Measurements from ENCODE around the gene DLX6.

Gene DLX6

DNA sequence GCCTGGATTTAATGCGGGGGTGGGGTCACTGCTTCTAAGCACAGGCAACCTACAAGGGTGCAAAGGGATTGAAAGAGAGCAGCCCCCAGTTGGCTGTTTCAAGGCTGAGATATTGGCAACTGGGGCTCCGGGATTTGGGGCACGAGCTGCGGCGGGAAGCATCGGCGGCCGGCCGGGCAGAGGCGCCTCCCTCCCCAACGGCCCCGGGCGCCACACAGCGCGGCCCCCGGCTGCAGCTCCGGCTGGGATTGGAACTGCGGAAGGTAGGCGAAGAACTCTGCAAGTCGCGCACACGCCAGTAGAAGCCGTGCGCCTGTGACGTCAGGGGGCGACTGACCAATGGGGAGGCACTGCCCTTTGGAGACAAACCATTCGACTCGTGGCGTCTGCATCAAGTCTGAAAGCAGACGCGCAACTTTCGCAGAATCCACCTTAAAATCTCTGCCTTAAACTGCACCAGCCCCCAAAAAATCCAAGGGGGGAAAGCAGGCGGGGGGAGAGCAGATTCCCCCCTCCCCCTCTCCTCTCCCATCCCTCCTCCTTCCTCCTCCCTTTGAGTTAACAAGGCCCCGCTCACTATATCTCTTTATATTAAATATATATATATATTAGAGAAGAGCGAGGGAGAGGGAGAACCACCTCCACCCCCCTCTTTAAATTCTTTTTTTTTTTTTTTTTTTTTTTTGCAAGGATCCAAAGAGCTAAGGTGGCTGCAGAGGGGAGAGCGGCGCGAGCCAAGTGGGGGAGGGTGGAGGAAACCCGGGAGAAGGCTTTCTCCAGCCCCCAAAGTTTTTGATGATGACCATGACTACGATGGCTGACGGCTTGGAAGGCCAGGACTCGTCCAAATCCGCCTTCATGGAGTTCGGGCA is at the start of gene DLX6:
TSS of gene DLX6 (plus strand) at position 371 of the 872 bp plus-strand sequence. CDS start at position 796, 425 bp downstream.
- DNase-seq = peak; percentile 20

- no peak for DNase-seq
Measured at GRCh38 chr7:96959135-96959534, 46.2 kb upstream of the DLX6 start.

- DNase-seq = peak; percentile 50
Measured at GRCh38 chr7:96962221-96962885, 43.0 kb upstream of the DLX6 start.

DNA sequence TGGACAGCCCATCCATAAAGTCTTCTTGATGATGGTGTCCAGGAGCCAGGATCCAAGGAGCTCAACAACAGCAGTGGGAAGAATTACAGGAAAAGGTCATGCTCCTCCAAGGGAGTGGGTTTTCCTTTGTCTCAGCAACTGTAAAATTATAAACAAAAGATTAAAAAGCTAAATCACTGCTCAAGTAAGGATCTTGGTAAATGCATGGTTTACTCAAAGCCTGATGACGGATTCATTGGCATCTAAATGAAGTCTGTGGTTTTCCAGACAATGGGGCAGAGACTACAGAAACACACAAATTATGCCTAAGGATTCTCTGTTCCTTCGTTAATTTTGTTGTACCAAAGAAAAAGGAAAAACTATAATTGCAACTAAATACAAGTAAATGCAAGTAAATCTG is 36.4 kb upstream of the DLX6 start:
- no peak for DNase-seq

DNA sequence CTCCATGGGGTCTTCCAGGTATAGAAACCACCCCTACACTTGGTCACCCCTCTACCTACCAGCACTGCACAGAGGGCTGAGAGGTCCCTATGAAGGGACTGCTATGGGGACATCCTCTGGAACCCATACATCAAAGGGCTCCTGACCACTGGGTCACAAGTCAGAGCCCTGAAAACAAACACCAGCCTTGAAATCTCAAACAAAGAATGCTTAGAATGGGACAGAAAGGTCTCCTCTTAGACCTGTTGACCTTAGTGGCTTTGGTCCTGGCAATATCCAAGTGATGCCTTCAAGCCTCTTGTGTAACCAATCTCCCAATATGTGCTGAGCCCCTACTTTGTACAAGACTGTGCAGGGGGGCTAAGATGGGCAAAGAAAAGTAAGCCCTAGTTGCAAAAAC is 34.6 kb upstream of the DLX6 start:
- no peak for DNase-seq

DNA sequence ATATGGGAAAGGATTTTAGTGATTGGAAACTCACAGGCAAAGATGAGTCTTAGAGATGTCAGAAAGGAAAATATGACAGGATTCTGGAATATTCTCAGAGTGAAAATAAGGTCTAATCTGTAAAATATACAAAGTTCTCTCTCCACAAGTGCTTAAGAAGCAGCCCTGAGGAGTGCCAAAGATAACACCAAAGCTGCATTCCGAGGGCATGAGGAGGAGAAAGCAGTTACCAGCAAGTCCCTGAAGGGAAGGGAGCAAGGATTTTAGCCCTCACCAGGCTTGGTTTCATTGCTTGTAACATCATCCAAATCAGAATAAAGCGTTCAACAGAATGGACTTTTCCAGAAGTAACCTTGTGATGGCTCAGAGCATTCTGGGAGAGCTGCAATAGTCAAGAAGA is 31.4 kb upstream of the DLX6 start:
- peak; percentile 45 for DNase-seq

- no peak for DNase-seq
Measured at GRCh38 chr7:96976106-96976505, 29.2 kb upstream of the DLX6 start.

DNA sequence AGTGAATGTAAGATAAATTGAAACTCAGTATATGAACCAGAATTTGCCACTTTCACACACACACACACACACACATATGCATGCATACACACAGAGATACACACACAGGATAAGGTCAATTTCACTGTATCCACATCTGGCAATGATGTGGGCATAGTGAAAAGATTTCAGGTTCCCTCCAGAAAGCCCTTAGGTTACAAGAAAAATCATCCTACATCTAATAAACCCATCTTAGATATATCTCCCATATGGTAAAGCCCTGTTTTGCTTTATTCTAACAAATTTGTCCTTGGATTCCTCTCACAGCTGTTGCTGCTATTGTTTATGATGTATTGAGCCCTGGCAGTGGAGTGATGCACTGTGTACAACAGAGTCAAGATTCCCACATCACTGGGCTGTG is 27.9 kb upstream of the DLX6 start:
- no peak for DNase-seq

DNA sequence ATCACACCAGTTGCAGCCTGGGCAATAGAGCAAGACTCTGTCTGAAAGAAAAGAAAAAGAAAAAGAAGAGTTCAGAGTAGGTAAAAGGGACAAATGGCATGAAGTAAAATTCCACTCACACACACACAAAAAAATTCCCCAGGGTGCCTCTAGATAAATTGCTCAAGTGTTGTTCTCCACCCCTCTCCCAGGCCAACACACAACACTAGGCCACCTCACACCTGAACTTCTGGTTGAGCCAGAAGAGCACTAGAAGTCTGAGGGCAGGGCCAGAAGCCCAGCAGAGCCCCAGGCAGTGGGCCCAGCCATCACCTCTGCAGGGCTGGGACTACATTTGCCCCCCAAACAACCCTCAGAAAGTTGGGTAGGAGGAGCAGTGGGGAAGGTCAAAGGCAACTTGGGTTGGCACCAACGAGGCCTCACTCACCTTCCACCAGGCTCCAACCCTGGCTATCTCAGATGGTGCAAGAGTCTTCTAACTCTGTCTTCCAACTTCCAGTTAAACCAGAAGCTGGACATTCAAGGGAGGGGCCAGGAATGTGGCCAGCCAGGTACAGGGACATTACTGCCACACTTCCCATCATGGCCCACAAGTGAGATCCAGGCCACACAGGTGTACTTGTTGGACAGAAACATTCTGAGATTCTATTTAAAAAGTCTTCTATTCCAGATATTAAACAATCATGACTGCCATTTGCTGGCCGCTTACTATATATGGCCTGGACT is 25.6 kb upstream of the DLX6 start:
- no peak for DNase-seq

GRCh38 chr7:96982586-96982985 is 22.8 kb upstream of the DLX6 start:
- no peak for DNase-seq

- DNase-seq = no peak
Measured at GRCh38 chr7:96985992-96986391, 19.4 kb upstream of the DLX6 start.

GRCh38 chr7:96986901-96987300 is 18.5 kb upstream of the DLX6 start:
- DNase-seq = no peak

- DNase-seq = no peak
Measured at GRCh38 chr7:96987719-96988118, 17.6 kb upstream of the DLX6 start.

DNA sequence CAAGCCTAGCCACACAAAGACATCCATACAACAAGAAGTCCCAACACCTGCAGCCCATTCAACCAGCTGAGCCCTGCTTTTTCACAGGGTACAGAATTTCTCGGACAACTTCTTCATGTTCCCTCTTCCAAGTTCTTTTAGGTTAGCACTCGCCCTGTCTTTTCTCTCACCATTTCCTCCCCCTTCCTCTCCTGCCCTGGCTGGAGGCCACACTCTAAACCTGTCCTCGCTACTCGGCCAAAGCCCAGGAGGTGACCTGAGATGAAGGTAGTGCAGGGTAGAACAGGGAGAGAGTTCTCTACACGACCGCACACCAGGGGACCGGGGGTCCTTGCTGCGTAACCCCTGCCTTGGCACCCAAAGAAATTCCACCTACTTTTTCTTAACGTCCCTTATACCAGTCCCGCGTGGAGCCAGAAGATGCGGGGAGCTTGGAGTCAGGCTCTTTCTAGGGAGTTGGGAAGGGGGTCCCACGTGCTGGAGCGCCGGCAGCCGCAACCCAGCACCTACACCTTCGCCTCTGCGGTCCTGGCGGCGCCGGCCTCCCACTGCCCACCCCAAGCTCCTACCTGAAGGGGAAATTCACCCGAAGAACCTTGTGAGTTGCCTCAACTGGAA is 16.0 kb upstream of the DLX6 start:
- DNase-seq = no peak

- no peak for DNase-seq
Measured at GRCh38 chr7:96989859-96990317, 15.5 kb upstream of the DLX6 start.

- no peak for DNase-seq
Measured at GRCh38 chr7:96991546-96992191, 13.7 kb upstream of the DLX6 start.

- DNase-seq = no peak
Measured at GRCh38 chr7:96992192-96993005, 13.0 kb upstream of the DLX6 start.

- DNase-seq = no peak
Measured at GRCh38 chr7:96993094-96993865, 12.1 kb upstream of the DLX6 start.

DNA sequence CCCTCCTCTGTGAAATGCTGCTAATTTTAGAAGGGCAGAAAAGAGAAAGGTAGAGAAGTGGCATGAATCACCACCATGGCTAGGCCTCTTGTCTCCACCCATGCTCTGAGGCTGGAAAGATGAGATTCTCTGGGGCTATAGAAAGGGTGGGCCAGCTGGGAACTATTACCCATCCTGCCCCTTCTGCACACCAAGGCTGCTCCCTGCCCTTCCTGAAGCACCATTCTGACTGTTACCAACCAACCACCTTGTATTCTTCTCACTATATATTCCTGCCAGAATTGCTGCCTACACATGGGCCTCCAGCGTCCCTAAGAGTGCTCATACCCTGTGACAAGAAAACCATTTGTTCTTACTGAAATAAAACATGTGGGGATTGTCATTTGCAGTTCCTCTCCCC is 11.4 kb upstream of the DLX6 start:
- DNase-seq = no peak

DNA sequence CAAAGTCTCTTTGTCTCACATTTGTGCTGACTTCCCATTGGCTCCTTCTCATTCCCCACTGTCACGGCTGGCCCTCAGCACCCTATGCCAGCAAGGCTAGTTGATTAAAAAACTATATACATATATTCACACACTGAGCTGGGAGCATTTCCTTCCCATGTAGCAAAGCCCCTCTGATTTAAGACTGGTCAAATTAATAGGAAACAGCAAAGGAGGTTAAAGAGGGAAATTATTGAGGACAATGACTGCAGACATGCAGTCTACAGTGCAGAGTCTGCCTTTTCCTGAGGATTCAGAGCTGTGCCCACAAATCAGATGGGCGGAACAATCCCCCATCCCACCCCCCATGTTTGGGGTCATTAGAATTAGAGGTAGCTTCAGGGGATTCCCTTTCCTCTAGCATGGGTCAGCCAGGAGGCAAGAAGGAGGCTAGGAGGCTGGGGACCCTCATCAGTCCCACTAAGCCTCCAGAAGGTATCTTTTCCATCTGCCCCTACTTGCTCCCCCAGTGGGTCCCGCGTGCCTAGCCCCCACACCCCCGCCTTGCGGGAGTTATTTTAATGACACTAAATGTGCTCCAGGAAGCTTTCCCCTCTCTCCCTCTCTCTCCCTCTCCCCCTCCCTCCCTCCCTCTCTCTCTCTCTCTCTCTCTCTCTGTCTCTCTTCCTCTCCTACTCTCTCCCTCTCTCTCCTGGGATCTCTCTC is 9.8 kb upstream of the DLX6 start:
- no peak for DNase-seq

All from EL (cell line).